HEK293 (cell line): Measurements from ENCODE around the gene MLLT6.

Source experiments
- CTCF ChIP-seq: fragments of 450-650 bp; formaldehyde crosslinking; IDR thresholded peaks from 2 replicates; pipeline ENCODE4 v1.5.1; 2016; ENCODE audit warnings: missing biosample characterization, missing genetic modification characterization
- FEZF1 ChIP-seq: fragments of 450-650 bp; formaldehyde crosslinking; IDR thresholded peaks from 2 replicates; pipeline ENCODE4 v1.5.1; 2016; ENCODE audit warnings: missing biosample characterization, missing genetic modification characterization
- IKZF3 ChIP-seq: fragments of 450-650 bp; IDR thresholded peaks from 2 replicates; pipeline ENCODE4 v1.5.0; 2018; ENCODE audit warnings: missing biosample characterization, mild to moderate bottlenecking, missing genetic modification characterization, moderate library complexity
- KLF8 ChIP-seq: fragments of 450-650 bp; formaldehyde crosslinking; IDR thresholded peaks from 2 replicates; pipeline ENCODE4 v1.5.1; 2016; ENCODE audit warnings: missing biosample characterization, missing genetic modification characterization
- PATZ1 ChIP-seq: fragments of 450-650 bp; formaldehyde crosslinking; IDR thresholded peaks from 2 replicates; pipeline ENCODE4 v1.5.1; 2016; ENCODE audit warnings: missing biosample characterization, missing genetic modification characterization
- SETDB1 ChIP-seq: IDR thresholded peaks from one replicate; pipeline ENCODE4 v1.6.1; 2017; ENCODE audit warnings: mild to moderate bottlenecking, low read length, moderate library complexity, mixed read lengths; ENCODE audit not compliant: insufficient read length
- SP7 ChIP-seq: fragments of 450-650 bp; formaldehyde crosslinking; IDR thresholded peaks from 2 replicates; pipeline ENCODE4 v1.5.1; 2016; ENCODE audit warnings: missing biosample characterization, missing genetic modification characterization
- ZIC2 ChIP-seq: fragments of 450-650 bp; formaldehyde crosslinking; IDR thresholded peaks from 2 replicates; pipeline ENCODE4 v1.5.1; 2016; ENCODE audit warnings: missing biosample characterization, missing genetic modification characterization
- ZNF112 ChIP-seq: fragments of 450-650 bp; formaldehyde crosslinking; IDR thresholded peaks from 2 replicates; pipeline ENCODE4 v1.5.0; 2017; ENCODE audit warnings: missing biosample characterization, missing genetic modification characterization
- ZNF148 ChIP-seq: fragments of 450-650 bp; formaldehyde crosslinking; IDR thresholded peaks from 2 replicates; pipeline ENCODE4 v1.5.0; 2017; ENCODE audit warnings: missing biosample characterization, missing genetic modification characterization, borderline replicate concordance
- ZNF157 ChIP-seq: fragments of 450-650 bp; formaldehyde crosslinking; IDR thresholded peaks from 2 replicates; pipeline ENCODE4 v1.5.1; 2016; ENCODE audit warnings: missing biosample characterization, missing genetic modification characterization
- ZNF16 ChIP-seq: fragments of 450-650 bp; formaldehyde crosslinking; IDR thresholded peaks from 2 replicates; pipeline ENCODE4 v1.5.1; 2016; ENCODE audit warnings: low read depth, missing biosample characterization, missing genetic modification characterization
- ZNF214 ChIP-seq: fragments of 450-650 bp; formaldehyde crosslinking; IDR thresholded peaks from 2 replicates; pipeline ENCODE4 v1.5.1; 2017; ENCODE audit warnings: missing biosample characterization, mild to moderate bottlenecking, missing genetic modification characterization, borderline replicate concordance
- ZNF221 ChIP-seq: fragments of 450-650 bp; formaldehyde crosslinking; IDR thresholded peaks from 2 replicates; pipeline ENCODE4 v1.5.1; 2017; ENCODE audit warnings: missing biosample characterization, missing genetic modification characterization, borderline replicate concordance
- ZNF24 ChIP-seq: fragments of 450-650 bp; formaldehyde crosslinking; IDR thresholded peaks from 2 replicates; pipeline ENCODE4 v1.5.1; 2016; ENCODE audit warnings: missing biosample characterization, missing genetic modification characterization
- ZNF335 ChIP-seq: fragments of 450-650 bp; formaldehyde crosslinking; conservative IDR thresholded peaks from 2 replicates; pipeline ENCODE4 v1.5.1; 2016; ENCODE audit warnings: missing biosample characterization, missing genetic modification characterization
- ZNF416 ChIP-seq: fragments of 450-650 bp; formaldehyde crosslinking; IDR thresholded peaks from 2 replicates; pipeline ENCODE4 v1.5.1; 2016; ENCODE audit warnings: missing biosample characterization, missing genetic modification characterization
- ZNF426 ChIP-seq: fragments of 450-650 bp; formaldehyde crosslinking; IDR thresholded peaks from 2 replicates; pipeline ENCODE4 v1.5.1; 2017; ENCODE audit warnings: missing biosample characterization, missing genetic modification characterization, mild to moderate bottlenecking, inconsistent platforms, moderate library complexity
- ZNF529 ChIP-seq: fragments of 450-650 bp; formaldehyde crosslinking; IDR thresholded peaks from 2 replicates; pipeline ENCODE4 v1.5.1; 2017; ENCODE audit warnings: missing genetic modification characterization, missing biosample characterization; ENCODE audit not compliant: insufficient replicate concordance
- ZNF530 ChIP-seq: fragments of 450-650 bp; formaldehyde crosslinking; IDR thresholded peaks from 2 replicates; pipeline ENCODE4 v1.5.1; 2016; ENCODE audit warnings: low read depth, missing biosample characterization, missing genetic modification characterization
- ZNF549 ChIP-seq: fragments of 450-650 bp; IDR thresholded peaks from 2 replicates; pipeline ENCODE4 v1.5.1; 2018; ENCODE audit warnings: missing biosample characterization, missing genetic modification characterization, mild to moderate bottlenecking, inconsistent platforms, moderate library complexity
- ZNF561 ChIP-seq: fragments of 450-650 bp; IDR thresholded peaks from 2 replicates; pipeline ENCODE4 v1.5.1; 2018; ENCODE audit warnings: missing biosample characterization, missing genetic modification characterization, borderline replicate concordance
- ZNF571 ChIP-seq: fragments of 450-650 bp; formaldehyde crosslinking; IDR thresholded peaks from 2 replicates; pipeline ENCODE4 v1.5.0; 2017; ENCODE audit warnings: missing biosample characterization, missing genetic modification characterization
- ZNF596 ChIP-seq: fragments of 450-650 bp; IDR thresholded peaks from 2 replicates; pipeline ENCODE4 v1.5.0; 2018; ENCODE audit warnings: missing biosample characterization, mild to moderate bottlenecking, missing genetic modification characterization, moderate library complexity
- ZNF621 ChIP-seq: fragments of 450-650 bp; formaldehyde crosslinking; IDR thresholded peaks from 2 replicates; pipeline ENCODE4 v1.5.1; 2017; ENCODE audit warnings: missing biosample characterization, missing genetic modification characterization
- ZNF654 ChIP-seq: fragments of 450-650 bp; formaldehyde crosslinking; IDR thresholded peaks from 2 replicates; pipeline ENCODE4 v1.5.1; 2016; ENCODE audit warnings: low read depth, missing biosample characterization, missing genetic modification characterization
- ZNF704 ChIP-seq: fragments of 450-650 bp; formaldehyde crosslinking; IDR thresholded peaks from 2 replicates; pipeline ENCODE4 v1.5.1; 2016; ENCODE audit warnings: missing biosample characterization, missing genetic modification characterization
- ZNF777 ChIP-seq: fragments of 450-650 bp; formaldehyde crosslinking; IDR thresholded peaks from 2 replicates; pipeline ENCODE4 v1.5.1; 2017; ENCODE audit warnings: missing biosample characterization, missing genetic modification characterization, borderline replicate concordance
- ZNF830 ChIP-seq: fragments of 450-650 bp; IDR thresholded peaks from 2 replicates; pipeline ENCODE4 v1.5.0; 2018; ENCODE audit warnings: missing biosample characterization, missing genetic modification characterization, low read depth, mild to moderate bottlenecking, moderate library complexity
- ZSCAN30 ChIP-seq: fragments of 450-650 bp; IDR thresholded peaks from 2 replicates; pipeline ENCODE4 v1.5.1; 2018; ENCODE audit warnings: missing biosample characterization, mild to moderate bottlenecking, missing genetic modification characterization, moderate library complexity
- ZSCAN5A ChIP-seq: fragments of 450-650 bp; formaldehyde crosslinking; IDR thresholded peaks from 2 replicates; pipeline ENCODE4 v1.5.1; 2016; ENCODE audit warnings: missing biosample characterization, missing genetic modification characterization

Gene MLLT6

GRCh38 chr17:38703742-38704605 is 1.1 kb upstream of the MLLT6 start (continued):
- TF ChIP-seq ZSCAN5A (peak; percentile 13; the same call in 1 of the 2 replicates), ZNF777 (tag by site-specific recombination) (no peak), ZNF529 (tag by site-specific recombination) (no peak), ZNF335 (tag by site-specific recombination) (peak; percentile 77), ZNF426 (tag by site-specific recombination) (no peak), ZNF571 (no peak), CTCF (peak; percentile 21; the same call in 1 of the 2 replicates), ZNF157 (no peak), ZNF549 (tag by site-specific recombination) (no peak), ZNF214 (tag by site-specific recombination) (no peak), ZNF704 (tag by site-specific recombination) (no peak), ZNF221 (tag by site-specific recombination) (no peak), KLF8 (tag by site-specific recombination) (peak; percentile 87; the same call in 1 of the 2 replicates), PATZ1 (tag by site-specific recombination) (peak; percentile 93), ZNF24 (tag by site-specific recombination) (peak; percentile 74), ZNF112 (tag by site-specific recombination) (no peak), ZNF596 (tag by site-specific recombination) (peak; percentile 39; the same call in 1 of the 2 replicates), ZNF830 (tag by site-specific recombination) (no peak), ZNF16 (tag by site-specific recombination) (no peak), ZNF530 (tag by site-specific recombination) (no peak), ZNF416 (tag by site-specific recombination) (no peak), ZNF621 (tag by site-specific recombination) (no peak), SP7 (peak; percentile 90), ZNF654 (tag by site-specific recombination) (no peak), ZNF561 (tag by site-specific recombination) (no peak; the same call in 1 of the 2 replicates), FEZF1 (tag by site-specific recombination) (peak; percentile 16; the same call in 1 of the 2 replicates), ZIC2 (tag by site-specific recombination) (peak; percentile 81), IKZF3 (tag by site-specific recombination) (peak; percentile 89), ZSCAN30 (tag by site-specific recombination) (0 out of 2 replicates have a peak, but pooled peaks have one; percentile 35), ZNF148 (no peak), SETDB1 (no peak)
